ENCODE results near the gene FIGLA.

Gene FIGLA

DNA sequence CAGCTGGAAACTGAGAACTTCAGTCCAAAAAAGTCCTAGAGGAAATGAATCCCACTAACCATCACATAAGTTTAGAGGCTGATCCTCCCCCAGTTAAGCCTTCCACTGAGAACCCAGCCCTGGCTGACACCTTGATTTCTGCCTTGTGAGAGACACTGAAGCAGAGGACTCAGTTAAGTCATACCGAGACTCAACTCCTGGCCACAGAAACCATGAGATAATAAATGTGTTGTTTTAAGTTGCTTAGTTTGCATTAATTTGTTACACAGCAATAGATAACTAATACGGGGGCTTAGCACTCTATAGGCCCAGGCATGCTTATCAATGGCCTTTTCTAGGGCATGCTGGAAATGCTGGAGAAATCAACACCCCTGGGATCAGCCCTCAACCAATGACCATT is 19.0 kb downstream of the FIGLA start:
- no peak for DNase-seq

GRCh38 chr2:70769450-70769849 is 21.0 kb downstream of the FIGLA start:
- DNase-seq = no peak

GRCh38 chr2:70768590-70769085 is 21.8 kb downstream of the FIGLA start:
- no peak for DNase-seq

DNA sequence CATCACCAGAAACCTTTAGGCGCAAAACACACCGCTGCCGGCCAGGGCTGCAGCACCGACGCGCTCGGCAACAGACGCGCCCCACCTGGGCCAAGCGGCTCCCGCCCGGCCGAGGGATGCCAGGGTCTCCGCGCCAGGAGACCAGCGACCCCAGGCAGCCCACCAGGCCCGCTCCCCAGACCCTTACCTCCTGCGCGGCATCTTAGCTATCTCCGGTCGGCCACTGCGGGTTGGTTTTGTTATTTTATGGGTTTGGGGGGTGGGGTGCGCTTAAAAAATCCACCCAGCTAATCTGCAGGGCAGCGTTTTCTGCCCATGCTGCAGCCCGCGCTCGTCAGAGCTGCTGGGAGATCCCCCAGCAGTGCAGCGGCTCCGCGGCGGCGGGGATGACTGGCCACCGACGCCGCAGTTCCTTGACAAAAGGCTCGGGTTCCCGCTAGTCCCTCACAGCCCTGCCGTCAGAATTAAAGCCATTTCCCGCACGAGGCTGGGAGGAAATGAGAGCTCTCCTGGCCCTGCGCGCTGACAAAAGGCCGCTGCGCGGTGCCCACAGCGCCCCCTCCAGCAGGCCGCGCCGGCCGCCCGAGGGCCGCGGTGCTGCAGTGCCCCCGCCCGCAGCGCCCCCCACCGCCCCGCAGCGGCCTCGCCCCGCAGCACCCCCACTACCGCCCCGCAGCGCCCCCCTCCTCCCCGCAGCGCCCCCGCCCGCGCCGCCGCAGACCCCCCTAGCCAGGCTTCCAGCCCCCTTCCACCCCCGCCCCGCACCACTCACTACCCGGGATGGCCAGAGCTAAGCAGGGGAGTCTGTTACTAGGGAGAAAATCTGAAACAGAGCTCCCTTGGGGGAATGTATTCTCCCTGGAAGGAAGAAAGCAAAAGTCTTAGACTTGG is 22.5 kb downstream of the FIGLA start, which contains the start of gene ADD2:
Gene ADD2, minus strand, starts transcription at position 502 of the 891 bp plus-strand sequence. CDS start 61,792 bp downstream, outside the sequence.
- DNase-seq = peak; percentile 50 to 73 (median 66)

- DNase-seq = peak in 1 of 4 experiments; percentile 22
Measured at GRCh38 chr2:70767079-70767698, 23.3 kb downstream of the FIGLA start.

DNA sequence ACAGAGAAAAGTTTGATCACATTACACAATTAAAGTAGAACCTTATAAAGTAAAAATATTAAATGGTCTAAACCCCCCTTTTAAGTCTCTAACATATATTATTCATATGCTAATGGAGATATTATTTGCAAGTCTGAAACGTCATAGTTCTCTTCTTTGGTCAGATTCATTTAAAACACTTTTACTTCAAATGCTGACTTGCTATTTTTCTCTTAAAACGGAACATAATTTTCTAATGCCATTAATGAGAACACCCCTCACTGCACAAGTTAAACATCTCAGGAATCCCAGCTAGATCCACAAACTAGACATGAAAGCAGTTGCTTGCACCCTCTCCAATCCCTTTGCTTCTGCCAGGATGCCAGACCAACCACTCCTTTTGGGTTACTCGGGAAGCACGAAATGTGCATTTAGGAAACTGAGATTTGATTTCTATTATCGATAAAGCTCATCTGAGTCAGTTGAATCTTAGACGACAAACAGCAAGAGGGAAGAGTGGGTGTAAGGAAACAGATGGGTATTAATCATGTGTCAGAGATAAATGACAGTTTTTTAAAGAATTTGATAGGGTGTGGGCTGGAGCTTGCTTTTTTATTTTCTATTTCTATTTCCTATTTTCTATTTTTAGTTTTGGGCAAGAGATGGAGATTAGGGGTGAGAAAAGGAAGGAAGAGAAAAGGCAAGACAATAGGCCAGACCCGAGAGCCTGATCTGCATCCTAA is 23.9 kb downstream of the FIGLA start:
- DNase-seq = peak in 1 of 4 experiments; percentile 9

GRCh38 chr2:70765507-70765906 is 24.9 kb downstream of the FIGLA start:
- DNase-seq = no peak

- peak; percentile 20 to 55 (median 44) for DNase-seq
Measured at GRCh38 chr2:70759446-70759845, 31.0 kb downstream of the FIGLA start.

DNA sequence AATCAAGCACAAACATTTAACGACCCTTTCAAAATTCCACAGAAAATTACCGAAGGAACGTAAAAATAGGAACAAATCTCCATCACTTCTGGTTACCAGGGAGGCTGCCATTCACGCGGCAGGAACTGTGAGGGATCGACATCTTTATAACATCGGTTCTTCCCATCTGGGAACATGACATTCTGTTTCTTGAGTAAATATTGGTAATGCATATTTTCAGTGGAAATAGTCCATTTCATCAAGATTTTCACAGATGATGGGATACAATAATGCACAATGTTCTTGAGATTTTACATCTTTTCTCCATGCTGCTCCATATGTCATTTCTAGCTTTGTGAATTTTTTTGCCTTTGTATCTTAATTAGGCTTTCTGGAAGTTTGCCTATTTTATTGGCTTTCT is 32.5 kb downstream of the FIGLA start:
- DNase-seq = no peak

DNA sequence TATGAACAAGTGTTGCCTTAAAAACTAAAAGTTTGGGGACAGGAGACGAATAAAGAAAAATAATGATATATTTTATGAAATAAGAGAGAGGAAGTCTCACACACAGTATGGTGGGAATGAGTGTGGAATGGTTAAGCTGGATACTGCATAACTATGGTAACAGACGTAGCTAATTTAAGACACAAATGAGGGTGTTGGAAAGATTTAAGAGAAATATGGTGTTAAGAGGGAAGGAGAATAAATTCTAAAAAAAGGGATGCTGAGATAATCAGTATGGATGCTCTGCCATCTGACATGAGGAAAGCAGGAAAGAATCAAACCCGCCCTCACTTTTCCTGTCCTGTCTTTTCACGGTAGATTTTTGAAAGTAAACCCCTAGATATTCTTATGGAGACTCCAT is 33.1 kb downstream of the FIGLA start:
- DNase-seq = no peak

- no peak for DNase-seq
Measured at GRCh38 chr2:70756128-70756527, 34.3 kb downstream of the FIGLA start.

GRCh38 chr2:70753902-70754301 is 36.5 kb downstream of the FIGLA start:
- DNase-seq = no peak

GRCh38 chr2:70753031-70753430 is 37.4 kb downstream of the FIGLA start:
- peak in 2 of 4 experiments; percentile 4 to 17 for DNase-seq

GRCh38 chr2:70752396-70752795 is 38.0 kb downstream of the FIGLA start:
- no peak for DNase-seq

DNA sequence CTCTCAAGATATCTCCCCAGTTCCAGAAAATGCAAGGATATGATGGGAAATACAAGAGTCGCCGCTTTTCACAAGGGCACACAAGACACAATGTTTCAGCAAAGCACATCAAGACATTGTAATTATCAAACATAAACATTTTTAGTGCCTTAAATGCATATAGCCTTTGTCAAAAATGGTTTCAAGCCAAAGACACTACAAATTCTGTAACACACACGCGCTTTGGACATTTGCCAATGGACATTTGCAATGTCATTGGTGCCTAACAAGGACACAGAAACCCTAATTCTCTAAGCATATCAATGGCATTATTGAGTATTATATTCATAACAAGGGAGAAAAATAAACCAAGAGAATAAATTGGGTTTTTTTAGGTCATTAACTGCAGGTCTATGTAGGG is 38.6 kb downstream of the FIGLA start:
- no peak for DNase-seq

- no peak for DNase-seq
Measured at GRCh38 chr2:70750320-70750719, 40.1 kb downstream of the FIGLA start.

- DNase-seq = no peak
Measured at GRCh38 chr2:70748002-70748784, 42.2 kb downstream of the FIGLA start.

- no peak for DNase-seq
Measured at GRCh38 chr2:70747284-70747683, 43.2 kb downstream of the FIGLA start.

DNA sequence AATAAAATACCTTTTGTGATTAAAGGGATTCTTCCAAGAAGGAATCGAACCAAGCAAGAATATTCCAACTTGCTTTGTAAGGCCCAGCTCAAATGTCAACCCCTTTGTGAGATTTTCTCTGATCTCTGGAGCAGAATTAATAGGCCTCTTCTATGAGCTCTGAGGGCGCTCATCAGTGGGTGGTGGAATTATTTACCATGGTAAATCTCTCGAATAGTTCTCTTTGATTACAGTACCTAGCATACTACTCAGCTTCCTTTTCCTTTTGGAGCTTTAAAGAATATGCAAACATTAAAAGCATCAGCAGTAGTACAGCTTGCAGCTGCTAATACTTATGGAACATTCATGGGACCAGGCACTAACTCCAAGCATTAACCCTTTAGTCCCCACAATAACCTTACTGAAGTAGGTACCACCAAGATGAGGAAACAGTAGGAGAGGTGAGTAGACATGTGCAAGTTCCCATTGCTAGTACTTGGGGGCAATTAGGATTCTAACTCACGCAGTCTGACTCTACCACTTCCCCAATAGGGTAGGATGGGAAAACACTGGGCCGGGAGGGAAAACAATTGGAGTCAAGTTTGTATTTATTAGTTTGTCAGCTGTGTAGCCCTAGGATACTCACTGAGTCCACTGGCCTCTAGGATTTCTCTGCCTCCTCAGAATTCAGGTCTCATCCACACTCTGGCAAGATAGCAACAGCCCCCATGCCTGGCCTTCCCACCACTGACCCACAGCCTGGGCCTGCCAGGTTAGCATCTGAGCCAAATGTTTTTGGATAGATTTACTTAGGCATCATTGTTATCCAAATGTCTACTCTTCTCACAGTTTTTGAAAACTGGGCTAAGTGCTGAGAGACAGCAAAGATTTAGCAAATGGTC is 44.1 kb downstream of the FIGLA start:
- no peak for DNase-seq

- DNase-seq = no peak
Measured at GRCh38 chr2:70745276-70745825, 45.1 kb downstream of the FIGLA start.

- DNase-seq = no peak
Measured at GRCh38 chr2:70744397-70744796, 46.0 kb downstream of the FIGLA start.
